ENCODE data around the gene KRTAP10-9. TPM values are rescaled to one million over a fixed set of nuclear protein-coding genes. Genes with fewer than 3 reads are reported as not detected.

Gene KRTAP10-9
- total RNA-seq, 1 experiment from 2014 or later = not detected

DNA sequence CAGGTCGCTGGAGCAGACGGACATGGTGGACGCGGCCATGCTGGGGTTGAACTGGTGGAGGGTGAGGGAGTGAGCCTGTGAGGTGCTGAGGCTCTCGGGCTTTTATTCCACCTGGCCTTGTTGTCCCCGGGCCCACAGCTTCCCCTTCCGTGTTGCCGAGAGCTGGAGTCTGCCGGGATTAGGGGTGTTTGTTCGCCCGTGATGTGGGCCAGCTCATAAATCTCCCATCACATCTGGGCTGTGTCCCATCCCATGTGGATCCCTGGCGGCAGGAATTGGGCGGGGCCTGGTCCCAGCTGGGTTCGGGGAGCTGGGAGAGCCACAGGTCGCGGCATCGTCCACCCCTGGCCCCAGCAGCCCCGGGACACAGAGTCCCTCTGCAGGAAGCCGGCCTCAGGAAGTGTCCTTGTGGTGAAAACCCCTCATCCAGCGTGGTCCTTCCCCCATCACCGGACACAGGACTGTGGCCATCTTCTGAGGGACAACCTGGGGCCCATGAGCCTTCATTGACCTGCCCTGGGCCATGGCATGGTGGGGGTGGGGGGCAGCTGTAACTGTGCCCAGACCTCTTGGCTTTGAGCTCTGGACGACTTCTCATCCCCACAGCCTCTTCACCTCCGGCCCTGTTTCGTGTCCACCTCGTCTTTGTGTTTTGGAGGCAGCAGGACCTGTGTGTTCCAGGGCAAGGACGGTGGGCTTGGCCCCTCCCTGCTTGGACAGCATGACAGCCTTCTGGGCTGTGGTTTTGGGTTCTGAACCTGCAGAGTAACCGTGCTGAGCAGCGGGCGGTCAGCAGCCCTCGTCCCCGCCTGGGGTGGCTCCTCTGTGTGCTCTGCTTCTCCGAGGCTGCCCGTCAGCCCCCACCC, 34.2 kb upstream of the KRTAP10-9 start, which contains the start of gene KRTAP10-6:
Gene KRTAP10-6 (minus strand): TSS at position 60 of the 866 bp plus-strand sequence. CDS start 21 bp downstream, at position 39.
- Histone ChIP-seq H3K27ac (ENCODE audit: low read length) (no peak within 1 kb of the TSS), H3K9me3 (ENCODE audit: low read length) (no peaks in the 10 kb centered on the region), H3K4me1 (ENCODE audit: low read length) (no peaks in the 10 kb centered on the region), H3K9me2 (replicated peaks; ENCODE audit: insufficient read depth, low read length) (no peaks in the 10 kb centered on the region), H3K79me2 (ENCODE audit: low read length) (no peaks in the 10 kb centered on the region), H3K27me3 (ENCODE audit: low read length) (no peaks in the 10 kb centered on the region), H3K9ac (ENCODE audit: low read length) (no peak within 1 kb of the TSS), H4K20me1 (ENCODE audit: insufficient read depth, low read depth, low read length) (no peaks in the 10 kb centered on the region), H2AFZ (ENCODE audit: low read length) (no peak within 1 kb of the TSS), H3K4me2 (ENCODE audit: low read depth, low read length, poor library complexity, severe bottlenecking) (no peak within 1 kb of the TSS), H3K36me3 (ENCODE audit: insufficient read depth, low read length) (no peaks in the 10 kb centered on the region), H3K4me3 (ENCODE audit: low read length) (no peak within 1 kb of the TSS)
- no peak for DNase-seq

DNA sequence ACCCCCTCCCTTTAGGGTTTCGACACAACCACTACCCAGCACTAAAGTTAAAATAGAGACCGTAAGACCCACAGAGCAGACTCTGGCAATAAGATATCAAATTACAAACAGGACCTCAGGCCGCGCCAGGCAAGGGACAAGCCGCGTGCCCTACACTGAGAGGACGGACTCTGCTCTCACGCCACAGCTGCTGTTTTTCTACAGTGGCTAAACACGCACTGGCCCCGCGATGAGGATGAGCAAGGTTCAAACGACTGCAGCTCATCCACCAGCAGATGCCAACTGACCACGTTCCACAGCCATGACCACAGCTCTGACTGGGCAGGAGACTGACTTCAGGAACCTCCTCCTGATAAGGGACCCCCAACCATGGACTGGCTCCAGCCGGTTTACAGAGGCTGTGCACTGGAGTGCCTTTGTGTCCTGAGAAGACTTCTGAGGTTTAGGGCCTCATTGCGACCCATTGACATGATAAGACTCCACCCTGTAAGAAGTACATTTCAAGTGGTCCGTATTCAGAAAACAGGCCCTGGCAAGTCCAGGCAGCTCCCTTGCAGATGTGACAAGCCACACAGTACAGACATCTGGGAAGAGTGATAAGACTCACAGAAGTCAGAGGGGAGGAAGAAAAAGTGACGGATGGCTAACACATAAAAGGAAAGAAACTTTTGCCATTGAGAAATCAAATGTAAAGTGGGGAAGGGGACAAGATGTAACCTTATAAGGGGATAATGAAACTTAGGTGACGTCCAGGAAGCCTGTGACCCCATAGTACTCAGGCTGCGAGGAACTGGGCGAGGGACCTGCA, 33.1 kb upstream of the KRTAP10-9 start:
- Histone ChIP-seq H3K36me3 (ENCODE audit: insufficient read depth, low read length) (no peaks in the 10 kb centered on the region), H3K9me3 (ENCODE audit: low read length) (no peaks in the 10 kb centered on the region), H2AFZ (ENCODE audit: low read length) (no peak overlapping the region), H4K20me1 (ENCODE audit: insufficient read depth, low read depth, low read length) (no peaks in the 10 kb centered on the region), H3K4me3 (ENCODE audit: low read length) (no peak overlapping the region), H3K27me3 (ENCODE audit: low read length) (no peaks in the 10 kb centered on the region), H3K27ac (ENCODE audit: low read length) (no peak overlapping the region), H3K9me2 (replicated peaks; ENCODE audit: insufficient read depth, low read length) (no peaks in the 10 kb centered on the region), H3K4me1 (ENCODE audit: low read length) (no peaks in the 10 kb centered on the region), H3K9ac (ENCODE audit: low read length) (no peak overlapping the region), H3K4me2 (ENCODE audit: low read depth, low read length, poor library complexity, severe bottlenecking) (no peak overlapping the region), H3K79me2 (ENCODE audit: low read length) (no peaks in the 10 kb centered on the region)
- no peak for DNase-seq

- no peak overlapping the region for H2AFZ ChIP-seq (ENCODE audit: low read length)
- H3K4me1 ChIP-seq (ENCODE audit: low read length) = no peaks in the 10 kb centered on the region
- no peak overlapping the region for H3K4me2 ChIP-seq (ENCODE audit: low read depth, low read length, poor library complexity, severe bottlenecking)
- H4K20me1 ChIP-seq (ENCODE audit: insufficient read depth, low read depth, low read length) = no peaks in the 10 kb centered on the region
- no peak overlapping the region for H3K4me3 ChIP-seq (ENCODE audit: low read length)
- no peaks in the 10 kb centered on the region for H3K27me3 ChIP-seq (ENCODE audit: low read length)
- H3K36me3 ChIP-seq (ENCODE audit: insufficient read depth, low read length) = no peaks in the 10 kb centered on the region
- no peak overlapping the region for H3K27ac ChIP-seq (ENCODE audit: low read length)
- no peaks in the 10 kb centered on the region for H3K9me2 ChIP-seq (replicated peaks; ENCODE audit: insufficient read depth, low read length)
- no peaks in the 10 kb centered on the region for H3K9me3 ChIP-seq (ENCODE audit: low read length)
- H3K9ac ChIP-seq (ENCODE audit: low read length) = no peak overlapping the region
- H3K79me2 ChIP-seq (ENCODE audit: low read length) = no peaks in the 10 kb centered on the region
- DNase-seq = no peak
These were observed 32.4 kb upstream of the KRTAP10-9 start for GRCh38 chr21:44594406-44594916.

- Histone ChIP-seq H3K4me1 (ENCODE audit: low read length) (no peaks in the 10 kb centered on the region), H3K9me3 (ENCODE audit: low read length) (no peaks in the 10 kb centered on the region), H3K4me3 (ENCODE audit: low read length) (no peak overlapping the region), H3K9ac (ENCODE audit: low read length) (no peak overlapping the region), H2AFZ (ENCODE audit: low read length) (no peak overlapping the region), H3K79me2 (ENCODE audit: low read length) (no peaks in the 10 kb centered on the region), H3K36me3 (ENCODE audit: insufficient read depth, low read length) (no peaks in the 10 kb centered on the region), H3K27me3 (ENCODE audit: low read length) (no peaks in the 10 kb centered on the region), H3K27ac (ENCODE audit: low read length) (no peak overlapping the region), H4K20me1 (ENCODE audit: insufficient read depth, low read depth, low read length) (no peaks in the 10 kb centered on the region), H3K4me2 (ENCODE audit: low read depth, low read length, poor library complexity, severe bottlenecking) (no peak overlapping the region), H3K9me2 (replicated peaks; ENCODE audit: insufficient read depth, low read length) (no peaks in the 10 kb centered on the region)
- DNase-seq = no peak
These were observed 31.4 kb upstream of the KRTAP10-9 start for GRCh38 chr21:44595524-44595923.

DNA sequence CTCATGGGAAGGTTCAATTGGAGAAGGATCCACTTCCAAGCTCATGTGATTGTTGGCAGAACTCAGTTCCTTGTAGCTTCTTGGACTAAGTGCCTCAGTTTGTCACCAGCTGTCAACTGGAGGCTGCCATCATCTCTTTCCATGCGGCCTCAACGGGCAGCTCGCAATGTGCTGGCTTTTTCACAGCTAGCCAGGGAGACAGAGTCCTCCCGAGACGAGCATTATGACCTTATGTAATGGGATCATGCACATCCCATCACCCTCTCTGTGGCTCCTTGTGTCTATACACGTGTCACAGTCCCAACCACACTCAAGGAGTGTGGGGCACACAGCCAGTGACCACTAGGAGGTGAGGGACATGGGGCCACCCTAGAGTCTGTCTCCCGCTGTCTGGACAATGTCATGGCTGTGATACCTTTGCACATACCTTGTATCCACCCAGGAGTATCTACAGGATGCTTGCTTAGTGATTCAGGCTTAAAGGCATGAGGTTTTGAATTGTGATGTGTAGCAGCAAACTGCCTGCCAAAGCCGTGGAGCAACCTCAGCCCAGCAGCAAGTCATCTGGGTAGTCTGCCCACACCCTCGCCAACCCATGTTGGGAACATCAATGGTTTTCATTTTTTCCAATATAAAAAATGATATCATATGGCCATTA, 30.7 kb upstream of the KRTAP10-9 start:
- no peak for DNase-seq
- Histone ChIP-seq H3K4me1 (ENCODE audit: low read length) (no peaks in the 10 kb centered on the region), H3K79me2 (ENCODE audit: low read length) (no peaks in the 10 kb centered on the region), H3K4me2 (ENCODE audit: low read depth, low read length, poor library complexity, severe bottlenecking) (no peak overlapping the region), H4K20me1 (ENCODE audit: insufficient read depth, low read depth, low read length) (no peaks in the 10 kb centered on the region), H3K27me3 (ENCODE audit: low read length) (no peaks in the 10 kb centered on the region), H3K4me3 (ENCODE audit: low read length) (no peak overlapping the region), H2AFZ (ENCODE audit: low read length) (no peak overlapping the region), H3K27ac (ENCODE audit: low read length) (no peak overlapping the region), H3K9me3 (ENCODE audit: low read length) (no peaks in the 10 kb centered on the region), H3K9me2 (replicated peaks; ENCODE audit: insufficient read depth, low read length) (no peaks in the 10 kb centered on the region), H3K36me3 (ENCODE audit: insufficient read depth, low read length) (no peaks in the 10 kb centered on the region), H3K9ac (ENCODE audit: low read length) (no peak overlapping the region)

- no peaks in the 10 kb centered on the region for H4K20me1 ChIP-seq (ENCODE audit: insufficient read depth, low read depth, low read length)
- H3K4me2 ChIP-seq (ENCODE audit: low read depth, low read length, poor library complexity, severe bottlenecking) = no peak overlapping the region
- DNase-seq = no peak
- H3K4me3 ChIP-seq (ENCODE audit: low read length) = no peak overlapping the region
- no peaks in the 10 kb centered on the region for H3K4me1 ChIP-seq (ENCODE audit: low read length)
- H3K9ac ChIP-seq (ENCODE audit: low read length) = no peak overlapping the region
- no peaks in the 10 kb centered on the region for H3K9me2 ChIP-seq (replicated peaks; ENCODE audit: insufficient read depth, low read length)
- no peaks in the 10 kb centered on the region for H3K27me3 ChIP-seq (ENCODE audit: low read length)
- H3K27ac ChIP-seq (ENCODE audit: low read length) = no peak overlapping the region
- no peaks in the 10 kb centered on the region for H3K79me2 ChIP-seq (ENCODE audit: low read length)
- H2AFZ ChIP-seq (ENCODE audit: low read length) = no peak overlapping the region
- H3K36me3 ChIP-seq (ENCODE audit: insufficient read depth, low read length) = no peaks in the 10 kb centered on the region
- no peaks in the 10 kb centered on the region for H3K9me3 ChIP-seq (ENCODE audit: low read length)
These were observed 28.8 kb upstream of the KRTAP10-9 start for GRCh38 chr21:44598061-44598460.

DNA sequence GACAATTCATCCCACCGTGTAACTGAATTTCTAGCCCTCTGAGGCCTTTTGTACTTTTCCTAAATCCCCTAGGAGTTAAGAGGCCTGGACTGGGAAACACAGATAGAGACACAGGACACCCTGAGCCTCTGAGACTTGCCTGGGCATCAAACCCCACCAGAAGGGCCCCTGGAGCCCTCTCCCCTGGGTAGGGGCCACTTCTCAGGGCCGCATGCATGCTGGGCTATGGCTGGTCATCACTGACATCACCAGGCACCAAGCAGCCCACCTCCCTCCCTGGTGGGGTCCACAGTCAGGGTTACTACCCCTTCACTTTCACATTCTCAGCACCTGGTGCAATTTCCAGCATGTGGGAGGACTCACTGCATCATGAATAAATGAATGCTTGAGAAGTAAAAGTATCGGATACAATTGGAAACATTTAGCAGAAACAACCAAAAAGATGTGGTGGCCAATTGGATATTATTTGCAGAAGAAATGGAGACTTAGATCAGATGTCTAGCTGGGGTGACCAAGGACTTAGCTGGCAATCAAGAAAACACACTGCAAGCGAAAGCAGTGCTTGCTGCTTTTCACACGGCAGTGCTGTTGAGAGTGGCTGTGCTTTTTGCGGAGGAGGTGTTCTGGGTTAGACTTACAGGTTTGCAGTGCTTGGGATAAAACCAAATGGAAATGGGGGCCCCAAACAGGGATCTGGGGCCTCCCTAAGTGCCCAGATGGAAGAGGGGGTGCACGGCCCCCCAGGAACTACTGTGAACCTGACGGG, 27.4 kb upstream of the KRTAP10-9 start:
- Histone ChIP-seq H3K9me3 (ENCODE audit: low read length) (no peaks in the 10 kb centered on the region), H3K4me1 (ENCODE audit: low read length) (no peaks in the 10 kb centered on the region)

More for the DNA sequence above, 27.4 kb upstream of the KRTAP10-9 start:
- H2AFZ ChIP-seq (ENCODE audit: low read length) = no peak overlapping the region
- H3K9ac ChIP-seq (ENCODE audit: low read length) = no peak overlapping the region
- no peak overlapping the region for H3K4me3 ChIP-seq (ENCODE audit: low read length)
- H3K27me3 ChIP-seq (ENCODE audit: low read length) = no peaks in the 10 kb centered on the region
- H4K20me1 ChIP-seq (ENCODE audit: insufficient read depth, low read depth, low read length) = no peaks in the 10 kb centered on the region
- no peaks in the 10 kb centered on the region for H3K79me2 ChIP-seq (ENCODE audit: low read length)
- H3K36me3 ChIP-seq (ENCODE audit: insufficient read depth, low read length) = no peaks in the 10 kb centered on the region
- no peaks in the 10 kb centered on the region for H3K9me2 ChIP-seq (replicated peaks; ENCODE audit: insufficient read depth, low read length)
- no peak overlapping the region for H3K4me2 ChIP-seq (ENCODE audit: low read depth, low read length, poor library complexity, severe bottlenecking)
- H3K27ac ChIP-seq (ENCODE audit: low read length) = no peak overlapping the region
- no peak for DNase-seq

All from Karpas-422 (cell line).